ENCODE data around the gene NIT1.

NIT1 gene

DNA sequence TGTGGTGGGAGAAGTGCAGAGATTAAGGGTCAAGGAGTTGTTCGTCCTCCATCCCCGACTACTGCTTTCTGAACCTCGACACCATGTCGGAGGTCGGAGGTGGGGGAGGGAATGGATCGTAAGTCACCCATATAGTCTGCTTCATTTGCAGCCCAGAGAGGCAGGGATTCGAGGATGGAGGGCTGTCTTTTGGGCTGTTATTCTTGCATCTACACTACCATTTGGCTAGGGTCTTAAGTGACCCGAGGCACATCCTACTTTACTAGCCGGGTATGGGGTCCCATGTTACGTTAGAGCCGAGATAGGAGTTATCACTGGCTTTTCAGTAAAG is 42.0 kb downstream of the NIT1 start (continued):
- no peak for TF ChIP-seq CSRNP3 (CRISPR knock-in tag; IDR thresholded peaks at IDR 0.05)
- no peak for TF ChIP-seq RARB (CRISPR knock-in tag; IDR thresholded peaks at IDR 0.05)
- no peak for TF ChIP-seq ZFP3 (CRISPR knock-in tag; IDR thresholded peaks at IDR 0.05)
- TF ChIP-seq, protein P1, sequence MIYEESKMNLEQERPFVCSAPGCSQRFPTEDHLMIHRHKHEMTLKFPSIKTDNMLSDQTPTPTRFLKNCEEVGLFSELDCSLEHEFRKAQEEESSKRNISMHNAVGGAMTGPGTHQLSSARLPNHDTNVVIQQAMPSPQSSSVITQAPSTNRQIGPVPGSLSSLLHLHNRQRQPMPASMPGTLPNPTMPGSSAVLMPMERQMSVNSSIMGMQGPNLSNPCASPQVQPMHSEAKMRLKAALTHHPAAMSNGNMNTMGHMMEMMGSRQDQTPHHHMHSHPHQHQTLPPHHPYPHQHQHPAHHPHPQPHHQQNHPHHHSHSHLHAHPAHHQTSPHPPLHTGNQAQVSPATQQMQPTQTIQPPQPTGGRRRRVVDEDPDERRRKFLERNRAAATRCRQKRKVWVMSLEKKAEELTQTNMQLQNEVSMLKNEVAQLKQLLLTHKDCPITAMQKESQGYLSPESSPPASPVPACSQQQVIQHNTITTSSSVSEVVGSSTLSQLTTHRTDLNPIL (CRISPR knock-in tag; IDR thresholded peaks at IDR 0.05; ENCODE audit: low read depth) = no peak
- no peak for TF ChIP-seq ISL1 (CRISPR knock-in tag; IDR thresholded peaks at IDR 0.05)
- TF ChIP-seq ARNTL (CRISPR knock-in tag; IDR thresholded peaks at IDR 0.05; ENCODE audit: borderline replicate concordance, low read depth) = no peak
- no peak for TF ChIP-seq CSDC2 (CRISPR knock-in tag; IDR thresholded peaks at IDR 0.05)
- no peak for TF ChIP-seq ESRRG (CRISPR knock-in tag; IDR thresholded peaks at IDR 0.05)
- TF ChIP-seq SNAI2 (CRISPR knock-in tag; IDR thresholded peaks at IDR 0.05) = no peak

DNA sequence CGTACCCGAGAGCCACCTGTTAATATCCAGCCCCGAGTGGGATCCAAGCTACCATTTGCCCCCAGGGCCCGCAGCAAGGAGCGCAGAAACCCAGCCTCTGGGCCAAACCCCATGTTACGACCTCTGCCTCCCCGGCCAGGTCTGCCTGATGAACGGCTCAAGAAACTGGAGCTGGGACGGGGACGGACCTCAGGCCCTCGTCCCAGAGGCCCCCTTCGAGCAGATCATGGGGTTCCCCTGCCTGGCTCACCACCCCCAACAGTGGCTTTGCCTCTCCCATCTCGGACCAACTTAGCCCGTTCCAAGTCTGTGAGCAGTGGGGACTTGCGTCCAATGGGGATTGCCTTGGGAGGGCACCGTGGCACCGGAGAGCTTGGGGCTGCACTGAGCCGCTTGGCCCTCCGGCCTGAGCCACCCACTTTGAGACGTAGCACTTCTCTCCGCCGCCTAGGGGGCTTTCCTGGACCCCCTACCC is 42.8 kb downstream of the NIT1 start:
- no peak for ATAC-seq
- TF ChIP-seq TSHZ2 (CRISPR knock-in tag; IDR thresholded peaks at IDR 0.05) (no peak), TOX (CRISPR knock-in tag; IDR thresholded peaks at IDR 0.05; ENCODE audit: borderline replicate concordance) (no peak), SNAI2 (CRISPR knock-in tag; IDR thresholded peaks at IDR 0.05) (no peak), ZFP30 (CRISPR knock-in tag; IDR thresholded peaks at IDR 0.05) (no peak), ISL1 (CRISPR knock-in tag; IDR thresholded peaks at IDR 0.05) (no peak), POU6F1 (CRISPR knock-in tag; IDR thresholded peaks at IDR 0.05; ENCODE audit: borderline replicate concordance, low read depth) (no peak), GLIS3 (CRISPR knock-in tag; IDR thresholded peaks at IDR 0.05) (no peak), PPARA (CRISPR knock-in tag; IDR thresholded peaks at IDR 0.05; ENCODE audit: borderline replicate concordance) (no peak), OSR1 (CRISPR knock-in tag; IDR thresholded peaks at IDR 0.05) (no peak), TCF4 (CRISPR knock-in tag; IDR thresholded peaks at IDR 0.05; ENCODE audit: borderline replicate concordance) (no peak), ARNTL (CRISPR knock-in tag; IDR thresholded peaks at IDR 0.05; ENCODE audit: borderline replicate concordance, low read depth) (no peak), ZC3H10 (CRISPR knock-in tag; IDR thresholded peaks at IDR 0.05) (no peak), CSDC2 (CRISPR knock-in tag; IDR thresholded peaks at IDR 0.05) (no peak), BACH2 (CRISPR knock-in tag; IDR thresholded peaks at IDR 0.05; ENCODE audit: borderline replicate concordance) (no peak), ZNF565 (CRISPR knock-in tag; conservative IDR thresholded peaks at IDR 0.05; ENCODE audit: low read depth) (no peak), RARB (CRISPR knock-in tag; IDR thresholded peaks at IDR 0.05) (no peak), ZNF8 (CRISPR knock-in tag; IDR thresholded peaks at IDR 0.05) (no peak), ZFP3 (CRISPR knock-in tag; IDR thresholded peaks at IDR 0.05) (no peak), ESRRG (CRISPR knock-in tag; IDR thresholded peaks at IDR 0.05) (no peak)
- TF ChIP-seq, protein P2, sequence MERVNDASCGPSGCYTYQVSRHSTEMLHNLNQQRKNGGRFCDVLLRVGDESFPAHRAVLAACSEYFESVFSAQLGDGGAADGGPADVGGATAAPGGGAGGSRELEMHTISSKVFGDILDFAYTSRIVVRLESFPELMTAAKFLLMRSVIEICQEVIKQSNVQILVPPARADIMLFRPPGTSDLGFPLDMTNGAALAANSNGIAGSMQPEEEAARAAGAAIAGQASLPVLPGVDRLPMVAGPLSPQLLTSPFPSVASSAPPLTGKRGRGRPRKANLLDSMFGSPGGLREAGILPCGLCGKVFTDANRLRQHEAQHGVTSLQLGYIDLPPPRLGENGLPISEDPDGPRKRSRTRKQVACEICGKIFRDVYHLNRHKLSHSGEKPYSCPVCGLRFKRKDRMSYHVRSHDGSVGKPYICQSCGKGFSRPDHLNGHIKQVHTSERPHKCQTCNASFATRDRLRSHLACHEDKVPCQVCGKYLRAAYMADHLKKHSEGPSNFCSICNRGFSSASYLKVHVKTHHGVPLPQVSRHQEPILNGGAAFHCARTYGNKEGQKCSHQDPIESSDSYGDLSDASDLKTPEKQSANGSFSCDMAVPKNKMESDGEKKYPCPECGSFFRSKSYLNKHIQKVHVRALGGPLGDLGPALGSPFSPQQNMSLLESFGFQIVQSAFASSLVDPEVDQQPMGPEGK (CRISPR knock-in tag; IDR thresholded peaks at IDR 0.05; ENCODE audit: borderline replicate concordance) = no peak

- no peak for ATAC-seq
- TF ChIP-seq ZNF70 (CRISPR knock-in tag; IDR thresholded peaks at IDR 0.05) = no peak
- TF ChIP-seq ZNF565 (CRISPR knock-in tag; conservative IDR thresholded peaks at IDR 0.05; ENCODE audit: low read depth) = no peak
- no peak for TF ChIP-seq ZC3H10 (CRISPR knock-in tag; IDR thresholded peaks at IDR 0.05)
- TF ChIP-seq TCF4 (CRISPR knock-in tag; IDR thresholded peaks at IDR 0.05; ENCODE audit: borderline replicate concordance) = no peak
- TF ChIP-seq ARNTL (CRISPR knock-in tag; IDR thresholded peaks at IDR 0.05; ENCODE audit: borderline replicate concordance, low read depth) = no peak
- no peak for TF ChIP-seq OSR1 (CRISPR knock-in tag; IDR thresholded peaks at IDR 0.05)
- no peak for TF ChIP-seq CSRNP3 (CRISPR knock-in tag; IDR thresholded peaks at IDR 0.05)
- TF ChIP-seq ZFP30 (CRISPR knock-in tag; IDR thresholded peaks at IDR 0.05) = no peak
- TF ChIP-seq ZFP3 (CRISPR knock-in tag; IDR thresholded peaks at IDR 0.05) = no peak
- TF ChIP-seq BACH2 (CRISPR knock-in tag; IDR thresholded peaks at IDR 0.05; ENCODE audit: borderline replicate concordance) = no peak
- TF ChIP-seq ESRRG (CRISPR knock-in tag; IDR thresholded peaks at IDR 0.05) = no peak
- TF ChIP-seq, protein P2 (CRISPR knock-in tag; IDR thresholded peaks at IDR 0.05; ENCODE audit: borderline replicate concordance) = no peak
Measured at GRCh38 chr1:161161652-161162051, 43.7 kb downstream of the NIT1 start.
